SU-DHL-6 (cell line): ENCODE data around the gene PIP4P1.
"Not testable (repeated sequence)": the region's sequence is repeated elsewhere in the genome, so short reads cannot be mapped to it uniquely, and the experiment has no call there.

ENCODE experiments used
- H2AFZ ChIP-seq: fragments of 200-600 bp; sonication (generic); 2 replicates; pipeline ENCODE4 v1.6.1; 2014; ENCODE audit warnings: low read depth, mild to moderate bottlenecking, moderate library complexity, mixed read lengths, antibody characterized with exemption, low read length; ENCODE audit not compliant: severe bottlenecking
- H3F3A ChIP-seq: fragments of 200-600 bp; shearing (Covaris generic); 2 replicates; pipeline ENCODE4 v1.6.0; 2016; ENCODE audit warnings: antibody characterized with exemption, mild to moderate bottlenecking; ENCODE audit not compliant: insufficient read depth
- H3K27ac ChIP-seq: fragments of 200-600 bp; sonication (generic); 2 replicates; pipeline ENCODE4 v1.5.1; 2016; ENCODE audit warnings: low read depth, mild to moderate bottlenecking, low read length, moderate library complexity, mixed read lengths
- H3K27me3 ChIP-seq: fragments of 200-600 bp; sonication (generic), shearing (Covaris generic); 2 replicates; pipeline ENCODE4 v1.6.0; 2014; ENCODE audit warnings: mild to moderate bottlenecking, low read length
- H3K36me3 ChIP-seq: fragments of 200-600 bp; sonication (generic); 2 replicates; pipeline ENCODE4 v1.6.1; 2014; ENCODE audit warnings: mild to moderate bottlenecking, low read length, mixed read lengths
- H3K4me2 ChIP-seq: fragments of 300-600, 200-600 bp; shearing (Covaris generic), sonication (generic); 2 replicates; pipeline ENCODE4 v1.6.0; 2014; ENCODE audit warnings: low read length, low read depth, mild to moderate bottlenecking; ENCODE audit not compliant: poor library complexity, severe bottlenecking
- H3K4me3 ChIP-seq: fragments of 200-600 bp; sonication (generic); 2 replicates; pipeline ENCODE4 v1.5.1; 2014; ENCODE audit warnings: antibody characterized with exemption, low read length, mild to moderate bottlenecking, mixed read lengths; ENCODE audit not compliant: insufficient read depth, poor library complexity, severe bottlenecking
- H3K79me2 ChIP-seq: fragments of 200-600 bp; sonication (generic); 2 replicates; pipeline ENCODE4 v1.6.1; 2014; ENCODE audit warnings: mild to moderate bottlenecking, low read length, moderate library complexity; ENCODE audit not compliant: insufficient read depth
- H3K9ac ChIP-seq: fragments of 200-600 bp; sonication (generic); 2 replicates; pipeline ENCODE4 v1.7.0; 2014; ENCODE audit warnings: mild to moderate bottlenecking, low read length
- H3K9me2 ChIP-seq: fragments of 200-600 bp; sonication (generic); replicated peaks from 2 replicates; pipeline ENCODE4 v1.6.1; 2014; ENCODE audit warnings: low read length; ENCODE audit not compliant: insufficient read depth
- H3K9me3 ChIP-seq: fragments of 200-600 bp; sonication (generic); 2 replicates; pipeline ENCODE4 v1.6.1; 2014; ENCODE audit warnings: low read length, mixed read lengths; ENCODE audit not compliant: insufficient read depth
- H4K20me1 ChIP-seq: fragments of 200-600 bp; sonication (generic); 2 replicates; pipeline ENCODE4 v1.6.1; 2014; ENCODE audit warnings: low read depth, mild to moderate bottlenecking, antibody characterized with exemption, low read length, moderate library complexity, mixed read lengths
- CTCF ChIP-seq: fragments of 200-600 bp; sonication (generic); IDR thresholded peaks from one replicate; pipeline ENCODE4 v1.5.1; 2017; ENCODE audit warnings: antibody characterized with exemption, mild to moderate bottlenecking, low read length, moderate library complexity; ENCODE audit not compliant: insufficient read depth, poor library complexity, severe bottlenecking
- EZH2phosphoT487 ChIP-seq: fragments of 200-600 bp; sonication (generic), shearing (Covaris generic); conservative IDR thresholded peaks from 2 replicates; pipeline ENCODE4 v1.6.1; 2018; ENCODE audit warnings: mild to moderate bottlenecking, antibody characterized with exemption, low read length, moderate library complexity, mixed read lengths

PIP4P1 gene

GRCh38 chr14:20456971-20457370 is 4.3 kb downstream of the PIP4P1 start:
- Histone ChIP-seq H3K9me2 (no peaks in the 10 kb centered on the region), H3K27me3 (no peaks in the 10 kb centered on the region), H3K9ac (0 out of 2 replicates have a peak overlapping the region, but pooled peaks have one; percentile 82), H2AFZ (no peak overlapping the region), H3K4me2 (peak overlapping the region; percentile 95), H3F3A (peaks cover 37% of the 10 kb centered on the region), H3K9me3 (no peaks in the 10 kb centered on the region), H3K36me3 (peaks cover 7% of the 10 kb centered on the region), H3K27ac (no peak overlapping the region), H4K20me1 (no peaks in the 10 kb centered on the region; the same call in 1 of the 2 replicates), H3K4me3 (no peak overlapping the region), H3K79me2 (peaks cover 48% of the 10 kb centered on the region)
- TF ChIP-seq CTCF (no peak), EZH2phosphoT487 (no peak)

GRCh38 chr14:20455355-20456300 is 5.6 kb downstream of the PIP4P1 start:
- Histone ChIP-seq H3K27me3 (no peaks in the 10 kb centered on the region), H3K9me3 (no peaks in the 10 kb centered on the region), H3K9me2 (no peaks in the 10 kb centered on the region), H3K79me2 (peaks cover 43% of the 10 kb centered on the region), H3K27ac (peak overlapping the region; percentile 81), H3K9ac (peak overlapping the region; percentile 82), H3K36me3 (peaks cover 8% of the 10 kb centered on the region), H3K4me2 (peak overlapping the region; percentile 95), H3F3A (peaks cover 34% of the 10 kb centered on the region), H4K20me1 (no peaks in the 10 kb centered on the region; the same call in 1 of the 2 replicates), H2AFZ (peak overlapping the region; percentile 36), H3K4me3 (peak overlapping the region; percentile 93)
- TF ChIP-seq EZH2phosphoT487 (no peak), CTCF (no peak)

- no peaks in the 10 kb centered on the region for H3K9me2 ChIP-seq
- H3K79me2 ChIP-seq, result peaks cover 34% of the 10 kb centered on the region
- H3K9ac ChIP-seq, result peak within 1 kb of the TSS; percentile 82
- peak within 1 kb of the TSS; percentile 97 for H3K4me2 ChIP-seq
- H3K36me3 ChIP-seq, result peaks cover 13% of the 10 kb centered on the region
- TF ChIP-seq EZH2phosphoT487 (no peak), CTCF (no peak)
- peak within 1 kb of the TSS; percentile 81 for H2AFZ ChIP-seq
- no peaks in the 10 kb centered on the region for H3K9me3 ChIP-seq
- peaks cover 26% of the 10 kb centered on the region for H3F3A ChIP-seq
- H3K4me3 ChIP-seq, result peak within 1 kb of the TSS; percentile 93
- peak within 1 kb of the TSS; percentile 81 for H3K27ac ChIP-seq
- no peaks in the 10 kb centered on the region for H4K20me1 ChIP-seq
- H3K27me3 ChIP-seq, result no peaks in the 10 kb centered on the region
Measured at GRCh38 chr14:20454516-20455354, 6.5 kb downstream of the PIP4P1 start, which contains the start of the genes APEX1 and OSGEP. Gene APEX1 (plus strand): TSS chr14:20455226. CDS start chr14:20455646, 420 bp downstream. Gene OSGEP (minus strand): TSS chr14:20454812. CDS start chr14:20454683, 129 bp downstream.

- peak overlapping the region; percentile 6 for H3K4me2 ChIP-seq
- H3K36me3 ChIP-seq, result peaks cover 21% of the 10 kb centered on the region
Measured at GRCh38 chr14:20452831-20453230, 8.4 kb downstream of the PIP4P1 start.

More at GRCh38 chr14:20452831-20453230, 8.4 kb downstream of the PIP4P1 start:
- not testable (repeated sequence) for H2AFZ ChIP-seq, H3K27me3 ChIP-seq, H3K9me3 ChIP-seq, H3K27ac ChIP-seq, H3K4me3 ChIP-seq, H3K9ac ChIP-seq, H4K20me1 ChIP-seq, H3K9me2 ChIP-seq
- H3F3A ChIP-seq, result peaks cover 13% of the 10 kb centered on the region
- H3K79me2 ChIP-seq, result peaks cover 34% of the 10 kb centered on the region
